GM19463 (cell line): ENCODE data around the gene AGAP2.
"Not testable (repeated sequence)": the region's sequence is repeated elsewhere in the genome, so short reads cannot be mapped to it uniquely, and the experiment has no call there.

Experiments used
- ATAC-seq: cut with Tn5 transposase; IDR thresholded peaks from one replicate; pipeline ENCODE4 v1.9.1; 2021; ENCODE audit warnings: mild to moderate bottlenecking, moderate library complexity; ENCODE audit not compliant: unreplicated experiment

AGAP2 gene

DNA sequence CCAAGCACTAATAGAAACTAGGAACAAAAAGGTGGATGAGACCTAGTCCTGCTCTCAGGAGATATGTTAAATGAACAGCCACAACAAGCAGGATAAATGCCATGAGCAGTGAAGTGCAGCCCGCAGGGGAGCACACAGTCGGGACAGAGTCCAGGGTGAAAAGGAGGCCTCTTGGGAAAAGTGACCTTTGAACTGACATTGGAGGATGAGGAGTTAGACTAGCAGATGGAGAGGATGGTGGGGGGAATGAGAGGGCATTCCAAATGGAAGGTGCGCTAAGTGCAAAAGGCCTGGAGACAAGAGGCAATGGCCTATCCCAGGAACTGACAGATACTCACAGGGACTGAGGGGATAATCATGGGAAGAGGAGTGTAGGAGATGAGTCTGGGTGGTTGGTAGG is 40.1 kb downstream of the AGAP2 start:
- ATAC-seq: no peak

GRCh38 chr12:57697076-57697475 is 41.5 kb downstream of the AGAP2 start:
- ATAC-seq: no peak

DNA sequence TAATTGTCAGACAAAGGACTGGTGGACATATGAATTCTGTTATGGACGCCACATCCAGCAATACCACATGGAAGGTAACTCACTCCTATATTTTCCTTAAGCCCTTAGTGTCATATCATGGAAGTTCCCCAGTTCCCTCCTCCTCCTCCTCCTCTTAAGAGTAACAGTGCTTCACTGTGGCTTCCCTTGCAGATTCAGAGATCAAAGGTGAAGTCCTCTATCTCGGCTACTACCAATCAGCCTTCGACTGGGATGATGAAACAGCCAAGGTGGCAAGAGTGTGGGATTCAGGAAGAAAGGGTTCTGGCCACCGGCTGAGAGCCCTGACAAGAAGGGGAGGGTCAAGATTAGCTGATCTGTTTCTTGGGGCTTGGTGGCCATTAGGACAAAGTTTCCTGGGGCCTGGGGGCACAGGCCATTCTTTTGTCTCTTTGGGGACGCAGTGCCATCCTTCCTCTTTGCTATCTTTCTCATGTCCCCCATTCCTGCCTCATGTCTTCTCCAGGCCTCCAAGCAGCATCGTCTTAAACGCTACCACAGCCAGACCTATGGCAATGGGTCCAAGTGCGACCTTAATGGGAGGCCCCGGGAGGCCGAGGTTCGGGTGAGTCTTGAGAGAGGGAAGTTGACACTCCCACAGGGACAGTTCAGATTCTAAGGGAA is 42.6 kb downstream of the AGAP2 start:
- ATAC-seq: no peak

DNA sequence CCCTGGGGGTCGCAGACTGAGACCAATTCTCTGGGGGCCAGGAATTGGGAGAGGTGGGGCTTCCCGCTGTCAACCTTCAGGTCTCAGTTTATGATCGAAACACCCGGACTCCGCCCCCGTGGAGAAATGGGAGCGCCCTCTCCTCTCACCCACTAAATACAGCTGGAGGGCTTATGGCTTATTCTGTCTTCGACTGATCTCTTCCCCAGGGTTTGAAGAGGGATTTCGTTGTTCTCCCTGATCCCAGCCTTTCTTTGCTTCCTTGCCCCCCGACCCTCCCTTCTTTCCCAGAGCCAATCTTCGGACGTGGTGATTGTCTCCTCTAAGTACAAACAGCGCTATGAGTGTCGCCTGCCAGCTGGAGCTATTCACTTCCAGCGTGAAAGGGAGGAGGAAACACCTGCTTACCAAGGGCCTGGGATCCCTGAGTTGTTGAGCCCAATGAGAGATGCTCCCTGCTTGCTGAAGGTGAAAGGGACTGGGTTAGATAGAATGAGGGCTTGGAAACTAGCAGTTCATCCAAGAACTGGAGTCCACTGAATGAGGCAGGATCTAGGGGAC is 44.0 kb downstream of the AGAP2 start:
- ATAC-seq: no peak

DNA sequence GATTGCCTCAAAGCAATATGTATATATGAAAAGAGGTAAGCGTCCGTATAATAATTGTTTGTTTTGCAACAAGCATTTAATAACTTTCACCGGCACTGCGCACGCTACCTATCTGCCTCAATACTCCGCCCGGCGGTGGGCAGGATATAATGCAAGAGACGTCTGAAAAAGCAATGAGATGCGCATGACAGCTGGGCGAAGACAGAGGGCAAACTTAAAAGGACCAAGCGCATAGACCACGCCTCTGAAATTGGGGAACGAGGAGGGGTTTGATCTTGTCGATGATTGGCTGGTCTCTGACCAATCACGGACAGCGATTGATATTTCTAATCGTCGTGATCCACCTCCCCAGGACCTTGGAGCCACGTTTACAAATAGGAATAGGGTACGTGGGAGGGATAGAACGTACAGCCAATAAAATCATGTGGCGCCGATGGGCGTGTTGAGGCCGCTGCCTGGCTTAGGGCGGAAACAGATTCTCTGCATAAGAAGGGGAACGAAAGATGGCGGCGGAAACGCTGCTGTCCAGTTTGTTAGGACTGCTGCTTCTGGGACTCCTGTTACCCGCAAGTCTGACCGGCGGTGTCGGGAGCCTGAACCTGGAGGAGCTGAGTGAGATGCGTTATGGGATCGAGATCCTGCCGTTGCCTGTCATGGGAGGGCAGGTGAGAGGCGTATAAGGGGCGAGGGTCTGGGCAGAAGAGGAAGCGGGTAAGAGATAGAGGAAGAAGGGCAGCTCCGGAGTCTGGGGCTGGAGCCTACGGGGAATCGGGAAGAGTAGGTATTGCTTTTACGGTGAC is 44.7 kb downstream of the AGAP2 start, which contains the start of gene OS9:
TSS of gene OS9 (plus strand) at position 474 of the 800 bp plus-strand sequence. CDS start at position 504, 30 bp downstream.
- ATAC-seq: peak; percentile 97

DNA sequence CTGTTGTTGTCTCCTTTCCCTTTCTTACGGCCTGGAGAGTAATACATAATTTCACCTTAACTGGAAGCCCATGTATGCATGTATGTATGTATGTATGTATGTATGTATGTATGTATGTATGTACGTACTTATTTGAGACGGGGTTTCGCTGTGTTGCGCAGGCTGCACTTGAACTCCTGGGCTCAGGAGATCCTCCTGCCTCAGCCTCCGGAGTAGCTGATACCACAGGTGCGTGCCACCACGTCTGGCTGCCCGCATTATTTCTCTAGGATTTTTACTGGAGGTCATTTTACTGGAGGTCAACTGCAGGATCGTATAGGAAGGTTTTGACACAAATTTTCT is 45.3 kb downstream of the AGAP2 start:
- ATAC-seq: no peak

DNA sequence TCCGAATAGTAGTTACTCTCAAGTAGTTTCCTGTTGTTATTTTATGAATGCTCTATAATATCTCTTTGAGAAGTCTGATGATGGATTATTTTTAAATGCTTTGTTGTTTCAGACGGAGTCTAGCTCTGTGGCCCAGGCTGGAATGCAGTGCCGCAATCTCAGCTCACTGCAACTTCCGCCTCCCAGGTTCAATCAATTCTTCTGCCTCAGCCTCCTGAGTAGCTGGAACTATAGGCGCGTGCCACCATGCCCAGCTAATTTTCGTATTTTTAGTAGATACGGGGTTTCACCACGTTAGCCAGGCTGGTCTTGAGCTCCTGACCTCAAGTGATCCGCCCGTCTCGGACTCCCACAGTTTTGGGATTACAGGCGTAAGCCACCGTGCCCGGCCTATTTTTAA is 46.0 kb downstream of the AGAP2 start:
- no peak for ATAC-seq

DNA sequence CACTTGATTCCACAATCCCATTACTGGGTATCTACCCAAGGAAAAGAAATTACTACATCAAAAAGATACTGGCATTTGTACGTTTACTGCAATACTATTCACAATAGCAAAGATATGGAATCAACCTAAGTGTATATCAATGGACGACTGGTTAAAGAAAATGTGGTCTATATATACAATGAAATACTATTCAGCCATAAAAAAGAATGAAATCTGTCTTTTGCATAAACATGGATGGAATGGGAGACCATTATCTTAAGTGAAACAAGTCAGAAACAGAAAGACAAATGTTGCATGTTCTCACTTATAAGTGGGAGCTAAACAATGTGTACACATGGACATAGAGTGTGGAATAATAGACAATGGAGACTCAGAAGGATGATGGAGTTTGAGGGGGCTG is 49.6 kb downstream of the AGAP2 start:
- ATAC-seq: no peak

GRCh38 chr12:57687862-57688261 is 50.7 kb downstream of the AGAP2 start:
- ATAC-seq: no peak

DNA sequence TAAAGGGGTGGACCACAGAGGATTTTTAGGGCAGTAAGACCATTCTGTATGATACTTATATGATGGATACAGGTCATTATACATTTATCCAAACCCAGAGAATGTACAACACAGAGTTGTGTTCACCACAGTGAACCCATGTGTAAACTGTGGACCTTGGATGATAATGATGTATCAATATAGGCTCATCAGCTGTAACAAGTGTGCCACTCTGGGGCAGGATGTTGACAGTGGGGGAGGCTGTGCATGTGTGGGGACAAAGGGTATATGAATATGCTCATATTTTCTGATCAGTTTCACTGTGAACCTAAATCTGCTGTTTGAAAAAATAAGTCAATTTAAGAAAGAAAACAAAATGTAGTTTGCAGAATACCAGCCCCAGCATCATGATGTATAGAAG is 58.8 kb downstream of the AGAP2 start:
- ATAC-seq: no peak

DNA sequence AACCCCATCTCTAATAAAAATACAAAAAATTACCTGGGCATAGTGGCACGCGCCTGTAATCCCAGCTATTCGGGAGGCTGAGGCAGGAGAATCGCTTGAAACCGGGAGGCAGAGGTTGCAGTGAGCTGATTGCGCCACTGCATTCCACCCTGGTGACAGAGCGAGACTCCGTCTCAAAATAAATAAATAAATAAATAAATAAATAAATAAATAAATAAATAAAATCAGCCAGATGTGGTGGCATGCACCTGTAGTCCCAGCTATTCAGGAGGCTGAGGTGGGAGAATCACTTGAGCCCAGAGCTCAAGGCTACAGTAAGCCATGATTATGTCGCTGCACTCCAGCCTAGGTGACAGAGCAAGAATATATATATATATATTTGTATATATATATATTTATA is 60.6 kb downstream of the AGAP2 start:
- ATAC-seq: not testable (repeated sequence)

DNA sequence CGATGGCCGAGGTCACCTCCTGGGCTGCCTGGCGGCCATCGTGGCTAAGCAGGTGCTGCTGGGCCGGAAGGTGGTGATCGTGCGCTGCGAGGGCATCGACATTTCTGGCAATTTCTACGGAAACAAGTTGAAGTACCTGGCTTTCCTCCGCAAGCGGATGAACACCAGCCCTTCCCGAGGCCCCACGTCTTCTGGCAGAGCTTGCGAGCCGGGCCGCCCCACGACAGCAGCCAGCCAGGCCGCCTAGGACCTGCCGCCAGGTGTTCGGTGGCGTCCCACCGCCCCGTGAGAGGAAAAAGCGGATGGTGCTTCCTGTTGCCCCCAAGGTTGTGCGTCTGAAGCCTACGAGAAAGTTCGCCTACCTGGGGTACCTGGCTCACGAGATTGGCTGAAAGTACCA is 63.9 kb downstream of the AGAP2 start:
- ATAC-seq: no peak
